Erythroblast (primary cell): Measurements from ENCODE around the gene NPAS2.

Source experiments
- DNase-seq, 2 experiments: peaks; one replicate each; lab custom pipeline; 2025; lab: John Stamatoyannopoulos, UW
- GATA1 ChIP-seq: IDR thresholded peaks from 2 replicates; pipeline ENCODE4 v1.6.1; 2011; ENCODE audit warnings: low read depth, mild to moderate bottlenecking, control low read depth, low read length, moderate library complexity
- POLR2A ChIP-seq: IDR thresholded peaks from 2 replicates; pipeline ENCODE4 v1.6.1; 2011; ENCODE audit warnings: mild to moderate bottlenecking, low read length

NPAS2 gene

GRCh38 chr2:100862081-100862480, 42.1 kb downstream of the NPAS2 start:
- no peak for DNase-seq
- no peak for TF ChIP-seq GATA1
- no peak for TF ChIP-seq POLR2A

- TF ChIP-seq POLR2A, result no peak
- TF ChIP-seq GATA1, result no peak
- no peak for DNase-seq
Observed at GRCh38 chr2:100865816-100866460, 46.0 kb downstream of the NPAS2 start.

GRCh38 chr2:100868083-100868482, 48.1 kb downstream of the NPAS2 start:
- DNase-seq, result no peak
- TF ChIP-seq GATA1, result no peak
- TF ChIP-seq POLR2A, result no peak

- DNase-seq, result no peak
- TF ChIP-seq GATA1, result no peak
- no peak for TF ChIP-seq POLR2A
Observed at GRCh38 chr2:100869120-100869519, 49.2 kb downstream of the NPAS2 start.

- peak in 1 of 2 experiments; percentile 3 for DNase-seq
- TF ChIP-seq POLR2A (no peak), GATA1 (no peak)
Observed at GRCh38 chr2:100870652-100871531, 51.0 kb downstream of the NPAS2 start.

- DNase-seq, result no peak
- TF ChIP-seq GATA1, result no peak
- no peak for TF ChIP-seq POLR2A
Observed at GRCh38 chr2:100875516-100876230, 55.7 kb downstream of the NPAS2 start.

- TF ChIP-seq POLR2A (no peak), GATA1 (no peak)
- no peak for DNase-seq
Observed at GRCh38 chr2:100876231-100876860, 56.4 kb downstream of the NPAS2 start.

GRCh38 chr2:100877555-100877954, 57.6 kb downstream of the NPAS2 start:
- TF ChIP-seq GATA1, result no peak
- no peak for DNase-seq

- no peak for TF ChIP-seq GATA1
- TF ChIP-seq POLR2A, result no peak
- DNase-seq, result no peak
Observed at GRCh38 chr2:100878000-100878791, 58.3 kb downstream of the NPAS2 start.

GRCh38 chr2:100879296-100879695, 59.4 kb downstream of the NPAS2 start:
- no peak for DNase-seq
- TF ChIP-seq GATA1 (no peak), POLR2A (no peak)

- no peak for TF ChIP-seq GATA1
- TF ChIP-seq POLR2A, result no peak
- DNase-seq, result no peak
Observed at GRCh38 chr2:100880036-100880435, 60.1 kb downstream of the NPAS2 start.

- TF ChIP-seq GATA1 (no peak), POLR2A (no peak)
- DNase-seq, result no peak
Observed at GRCh38 chr2:100880730-100881129, 60.8 kb downstream of the NPAS2 start.
